Lower leg skin (tissue), 4 donors: ENCODE measurements around the gene CHPF2. TPM values are rescaled to one million over a fixed set of nuclear protein-coding genes. Genes with fewer than 3 reads are reported as not detected.

Experiments used
- DNase-seq, 2 donors: peaks; one replicate each; pipeline ENCODE4 v3.0.0-alpha.2; 2019; ENCODE audit warnings: low spot score in 2 of 2
- H3K4me3 ChIP-seq: fragments of 200-600 bp; sonication (generic); 2 replicates; pipeline ENCODE4 v1.5.1; 2017; ENCODE audit warnings: mild to moderate bottlenecking, low read depth; ENCODE audit not compliant: poor library complexity, severe bottlenecking
- CTCF ChIP-seq, 3 donors: fragments of 450-650 bp; IDR thresholded peaks; one replicate each; pipeline ENCODE4 v1.5.1; 2016; ENCODE audit warnings: antibody characterized with exemption in 3 of 3, mild to moderate bottlenecking in 3 of 3, moderate library complexity in 2 of 3
- POLR2A ChIP-seq, 2 donors: fragments of 450-650 bp; IDR thresholded peaks; one replicate each; pipeline ENCODE4 v1.6.1; 2016 to 2017; ENCODE audit warnings: antibody characterized with exemption in 2 of 2, mild to moderate bottlenecking in 1 of 2, moderate library complexity in 1 of 2
- WGBS, 2 donors: methylation state at CpG; one replicate each; pipeline ENCODE4 v1.1.5; 2018; 5-methylcytosine and 5-hydroxymethylcytosine counted together
- intact Hi-C: fragments of 100-400 bp; cut with DNase I; formaldehyde crosslinking; loops from one replicate; pipeline ENCODE4 v1.15.0; 2023; ENCODE audit warnings: low total_unique reads
- total RNA-seq, 4 donors: library from RNA; depleted of rRNA; stranded (reverse); fragments of >200 nt; gene quantifications; one replicate each; pipeline ENCODE4 v1.1.0, GENCODE V29; 2016

CHPF2 gene
- total RNA-seq, 4 donors from 2014 or later, result 15.4 to 32.2 (median 26.7) TPM

DNA sequence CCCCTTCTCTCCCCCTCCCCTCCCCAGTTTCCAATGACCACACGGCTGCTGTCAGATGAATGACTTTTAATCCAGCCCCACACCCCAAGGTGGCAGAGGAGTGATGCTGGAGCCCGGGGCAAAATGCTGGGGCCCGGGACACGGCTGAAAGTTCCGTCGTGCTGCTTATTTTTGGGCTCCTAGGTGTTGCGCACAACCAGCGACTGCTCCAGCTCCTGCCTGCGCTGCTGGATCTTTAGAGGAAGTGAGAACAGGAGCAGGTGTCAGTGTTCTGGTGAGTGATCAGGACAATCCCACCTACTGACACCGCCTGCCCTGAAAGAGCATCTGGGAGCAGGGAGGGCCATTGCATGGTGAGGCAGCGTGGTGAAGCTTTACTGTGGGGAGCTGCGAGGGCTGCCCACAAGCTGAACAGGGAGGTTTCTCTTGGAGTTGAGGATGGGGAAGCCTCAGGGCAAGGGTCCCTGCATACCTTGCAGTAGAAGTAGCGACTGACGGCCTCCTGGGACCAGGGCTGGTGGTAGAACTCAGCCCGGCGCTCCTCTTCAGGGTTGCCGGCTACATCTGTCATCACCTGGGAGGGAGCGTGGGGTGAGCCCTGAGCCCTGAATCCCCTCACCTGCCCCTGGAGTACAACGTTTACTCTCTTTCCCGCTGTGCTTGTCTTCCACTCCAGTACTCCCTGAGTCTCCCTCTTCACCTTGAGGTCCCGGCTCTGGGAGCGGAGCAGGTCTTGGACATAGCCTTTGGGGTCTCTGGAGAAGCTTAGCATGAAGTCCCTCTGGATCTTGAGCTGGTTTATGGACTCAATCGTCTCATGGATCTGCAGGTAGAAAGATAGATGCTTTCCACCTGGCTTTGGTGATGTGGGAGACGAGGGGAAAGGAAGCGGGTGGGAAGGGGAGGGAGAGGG is 6.9 kb downstream of the CHPF2 start:
- H3K4me3 ChIP-seq, result no peak overlapping the region
- WGBS, 2 donors, result 88% methylated on average over 25 of the region's 25 CpGs
- DNase-seq, result peak in 1 of 2 donors; percentile 82
- intact Hi-C loops, result no loop called here
- TF ChIP-seq CTCF (IDR thresholded peaks at IDR 0.05) (no peak), POLR2A (IDR thresholded peaks at IDR 0.05) (no peak)

- no peak for TF ChIP-seq CTCF (IDR thresholded peaks at IDR 0.05)
- TF ChIP-seq POLR2A (IDR thresholded peaks at IDR 0.05), result no peak
- DNase-seq, result peak in 1 of 2 donors; percentile 69
- intact Hi-C loops, result no loop called here
- WGBS, 2 donors, result 44 to 50% methylated on average over 11 of the region's 11 CpGs
- H3K4me3 ChIP-seq, result no peak overlapping the region
Observed at GRCh38 chr7:151239837-151240459, 7.7 kb downstream of the CHPF2 start.

GRCh38 chr7:151240536-151240935 is 8.3 kb downstream of the CHPF2 start:
- intact Hi-C loops, result no loop called here
- DNase-seq, result no peak
- TF ChIP-seq CTCF (IDR thresholded peaks at IDR 0.05) (no peak), POLR2A (IDR thresholded peaks at IDR 0.05) (no peak)
- H3K4me3 ChIP-seq, result no peak overlapping the region
- WGBS, 2 donors, result 80 to 81% methylated on average over 4 of the region's 4 CpGs

GRCh38 chr7:151240942-151241754 is 8.9 kb downstream of the CHPF2 start:
- no peak for DNase-seq
- TF ChIP-seq CTCF (IDR thresholded peaks at IDR 0.05), result no peak
- no peak for TF ChIP-seq POLR2A (IDR thresholded peaks at IDR 0.05)
- 83 to 89% methylated on average over 7 of the region's 7 CpGs for WGBS, 2 donors
- H3K4me3 ChIP-seq, result no peak overlapping the region
- intact Hi-C loops, result no loop called here

GRCh38 chr7:151241755-151242096 is 9.4 kb downstream of the CHPF2 start:
- H3K4me3 ChIP-seq, result no peak overlapping the region
- no peak for DNase-seq
- intact Hi-C loops, result no loop called here
- TF ChIP-seq CTCF (IDR thresholded peaks at IDR 0.05) (no peak), POLR2A (IDR thresholded peaks at IDR 0.05) (no peak)
- 77 to 87% methylated on average over 9 of the region's 9 CpGs for WGBS, 2 donors
